Measurements from ENCODE around the gene MYO3B.

DNA sequence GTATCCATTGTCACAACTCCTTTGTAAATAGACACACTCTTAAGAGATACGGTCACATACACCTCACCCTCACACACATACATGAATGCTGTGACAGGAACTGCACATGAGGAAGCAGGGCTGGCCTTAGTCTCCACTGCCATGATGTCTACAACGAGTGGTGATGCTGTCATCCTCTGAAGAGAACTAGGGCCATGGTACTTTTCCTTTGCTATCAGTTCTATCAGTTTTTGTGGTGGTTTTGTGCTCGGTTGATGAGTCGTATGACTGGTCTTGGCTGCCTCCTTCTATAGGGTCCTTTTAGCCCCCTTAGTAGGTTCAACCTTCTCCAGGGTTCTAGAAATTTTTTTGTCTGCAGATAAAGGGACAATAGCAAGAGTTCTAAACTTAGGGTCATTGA, 66.0 kb downstream of the MYO3B start:
- TF ChIP-seq, protein P1, sequence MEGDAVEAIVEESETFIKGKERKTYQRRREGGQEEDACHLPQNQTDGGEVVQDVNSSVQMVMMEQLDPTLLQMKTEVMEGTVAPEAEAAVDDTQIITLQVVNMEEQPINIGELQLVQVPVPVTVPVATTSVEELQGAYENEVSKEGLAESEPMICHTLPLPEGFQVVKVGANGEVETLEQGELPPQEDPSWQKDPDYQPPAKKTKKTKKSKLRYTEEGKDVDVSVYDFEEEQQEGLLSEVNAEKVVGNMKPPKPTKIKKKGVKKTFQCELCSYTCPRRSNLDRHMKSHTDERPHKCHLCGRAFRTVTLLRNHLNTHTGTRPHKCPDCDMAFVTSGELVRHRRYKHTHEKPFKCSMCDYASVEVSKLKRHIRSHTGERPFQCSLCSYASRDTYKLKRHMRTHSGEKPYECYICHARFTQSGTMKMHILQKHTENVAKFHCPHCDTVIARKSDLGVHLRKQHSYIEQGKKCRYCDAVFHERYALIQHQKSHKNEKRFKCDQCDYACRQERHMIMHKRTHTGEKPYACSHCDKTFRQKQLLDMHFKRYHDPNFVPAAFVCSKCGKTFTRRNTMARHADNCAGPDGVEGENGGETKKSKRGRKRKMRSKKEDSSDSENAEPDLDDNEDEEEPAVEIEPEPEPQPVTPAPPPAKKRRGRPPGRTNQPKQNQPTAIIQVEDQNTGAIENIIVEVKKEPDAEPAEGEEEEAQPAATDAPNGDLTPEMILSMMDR (IDR thresholded peaks at IDR 0.05): no peak
- TF ChIP-seq EP300 (IDR thresholded peaks at IDR 0.05) (no peak), POLR2AphosphoS5 (IDR thresholded peaks at IDR 0.05) (no peak)
